ENCODE data around the gene KIAA1549. TPM values are rescaled to one million over a fixed set of nuclear protein-coding genes. Genes with fewer than 3 reads are reported as not detected.

The KIAA1549 gene
- total RNA-seq, 2 experiments from 2014 or later: 0.12 TPM

- Mint-ChIP-seq H3K27me3 (peaks cover 3% of the 10 kb centered on the region), H3K27ac (no peak overlapping the region), H3K36me3 (ENCODE audit: low read depth) (no peaks in the 10 kb centered on the region), H3K4me3 (no peak overlapping the region), H3K9me3 (no peaks in the 10 kb centered on the region), H3K4me1 (peaks cover 16% of the 10 kb centered on the region)
- DNase-seq: no peak
- ChIA-PET POLR2A (no interaction called here), CTCF (interaction anchor here (1.1 kb wide), 1 partner anchor 11 kb away, joined by 3 read pairs; no protein-coding TSS in a partner anchor)
These were observed 55.0 kb downstream of the KIAA1549 start for GRCh38 chr7:138926241-138926612.

- Mint-ChIP-seq H3K4me3 (no peak overlapping the region), H3K36me3 (ENCODE audit: low read depth) (no peaks in the 10 kb centered on the region), H3K9me3 (no peaks in the 10 kb centered on the region), H3K4me1 (peaks cover 21% of the 10 kb centered on the region), H3K27ac (no peak overlapping the region), H3K27me3 (peaks cover 3% of the 10 kb centered on the region)
- ChIA-PET POLR2A (no interaction called here), CTCF (interaction anchor here (0.9 to 1.2 kb wide), 2 partner anchors 10 to 12 kb away, joined by 3 read pairs; no protein-coding TSS in a partner anchor)
- DNase-seq: no peak
These were observed 56.5 kb downstream of the KIAA1549 start for GRCh38 chr7:138924501-138925225.

- Mint-ChIP-seq H3K27ac (no peak overlapping the region), H3K36me3 (ENCODE audit: low read depth) (no peaks in the 10 kb centered on the region), H3K9me3 (no peaks in the 10 kb centered on the region), H3K4me3 (no peak overlapping the region), H3K27me3 (peaks cover 3% of the 10 kb centered on the region), H3K4me1 (peaks cover 20% of the 10 kb centered on the region)
- ChIA-PET CTCF (no interaction called here), POLR2A (no interaction called here)
- no peak for DNase-seq
These were observed 59.9 kb downstream of the KIAA1549 start for GRCh38 chr7:138921277-138921676.

GRCh38 chr7:138919911-138920310 is 61.3 kb downstream of the KIAA1549 start:
- H3K27me3 Mint-ChIP-seq: peaks cover 11% of the 10 kb centered on the region
- POLR2A ChIA-PET: no interaction called here
- H3K27ac Mint-ChIP-seq: no peak overlapping the region

GRCh38 chr7:138919216-138919615 is 62.0 kb downstream of the KIAA1549 start:
- peaks cover 18% of the 10 kb centered on the region for H3K27me3 Mint-ChIP-seq
- peaks cover 11% of the 10 kb centered on the region for H3K4me1 Mint-ChIP-seq
- H3K27ac Mint-ChIP-seq: no peak overlapping the region
- H3K9me3 Mint-ChIP-seq: no peaks in the 10 kb centered on the region
- H3K4me3 Mint-ChIP-seq: no peak overlapping the region
- ChIA-PET POLR2A (no interaction called here), CTCF (interaction anchor here (1.6 kb wide), 1 partner anchor 33 kb away, joined by 7 read pairs; no protein-coding TSS in a partner anchor)
- no peak for DNase-seq
- H3K36me3 Mint-ChIP-seq (ENCODE audit: low read depth): no peaks in the 10 kb centered on the region

More at GRCh38 chr7:138919911-138920310, 61.3 kb downstream of the KIAA1549 start:
- Mint-ChIP-seq H3K36me3 (ENCODE audit: low read depth) (no peaks in the 10 kb centered on the region), H3K9me3 (no peaks in the 10 kb centered on the region), H3K4me3 (no peak overlapping the region), H3K4me1 (peaks cover 11% of the 10 kb centered on the region)
- DNase-seq: no peak
- CTCF ChIA-PET: interaction anchor here (0.6 to 1.6 kb wide), 5 partner anchors 11 to 33 kb away, joined by 3 to 7 read pairs (median 4); no protein-coding TSS in a partner anchor

GRCh38 chr7:138918756-138919155 is 62.4 kb downstream of the KIAA1549 start:
- H3K36me3 Mint-ChIP-seq (ENCODE audit: low read depth): no peaks in the 10 kb centered on the region
- H3K9me3 Mint-ChIP-seq: no peaks in the 10 kb centered on the region
- ChIA-PET CTCF (no interaction called here), POLR2A (no interaction called here)
- DNase-seq: no peak
- peaks cover 22% of the 10 kb centered on the region for H3K27me3 Mint-ChIP-seq
- no peak overlapping the region for H3K4me3 Mint-ChIP-seq
- no peak overlapping the region for H3K27ac Mint-ChIP-seq
- peaks cover 11% of the 10 kb centered on the region for H3K4me1 Mint-ChIP-seq

GRCh38 chr7:138918176-138918575 is 63.0 kb downstream of the KIAA1549 start:
- peaks cover 11% of the 10 kb centered on the region for H3K4me1 Mint-ChIP-seq

GRCh38 chr7:138917771-138918170 is 63.4 kb downstream of the KIAA1549 start:
- H3K27ac Mint-ChIP-seq: no peak overlapping the region
- H3K4me1 Mint-ChIP-seq: peaks cover 11% of the 10 kb centered on the region
- H3K9me3 Mint-ChIP-seq: no peaks in the 10 kb centered on the region
- no peaks in the 10 kb centered on the region for H3K36me3 Mint-ChIP-seq (ENCODE audit: low read depth)
- ChIA-PET CTCF (no interaction called here), POLR2A (no interaction called here)
- H3K27me3 Mint-ChIP-seq: peaks cover 25% of the 10 kb centered on the region
- no peak overlapping the region for H3K4me3 Mint-ChIP-seq
- no peak for DNase-seq

More at GRCh38 chr7:138918176-138918575, 63.0 kb downstream of the KIAA1549 start:
- no peak for DNase-seq
- ChIA-PET CTCF (no interaction called here), POLR2A (no interaction called here)
- peaks cover 26% of the 10 kb centered on the region for H3K27me3 Mint-ChIP-seq
- no peaks in the 10 kb centered on the region for H3K36me3 Mint-ChIP-seq (ENCODE audit: low read depth)
- no peaks in the 10 kb centered on the region for H3K9me3 Mint-ChIP-seq
- no peak overlapping the region for H3K4me3 Mint-ChIP-seq
- H3K27ac Mint-ChIP-seq: no peak overlapping the region

- Mint-ChIP-seq H3K27ac (no peak overlapping the region), H3K4me1 (peaks cover 11% of the 10 kb centered on the region), H3K27me3 (peaks cover 30% of the 10 kb centered on the region), H3K9me3 (no peaks in the 10 kb centered on the region), H3K4me3 (no peak overlapping the region), H3K36me3 (ENCODE audit: low read depth) (no peaks in the 10 kb centered on the region)
- ChIA-PET CTCF (interaction anchor here (0.8 to 1.0 kb wide), 2 partner anchors 9 to 18 kb away, joined by 3 to 4 read pairs; no protein-coding TSS in a partner anchor), POLR2A (no interaction called here)
- DNase-seq: no peak
These were observed 64.5 kb downstream of the KIAA1549 start for GRCh38 chr7:138916731-138917130.

- POLR2A ChIA-PET: no interaction called here
These were observed 64.9 kb downstream of the KIAA1549 start for GRCh38 chr7:138916275-138916674.

GRCh38 chr7:138913783-138914182 is 67.4 kb downstream of the KIAA1549 start:
- POLR2A ChIA-PET: no interaction called here
- Mint-ChIP-seq H3K27me3 (peaks cover 39% of the 10 kb centered on the region), H3K4me1 (no peaks in the 10 kb centered on the region), H3K9me3 (no peaks in the 10 kb centered on the region), H3K27ac (no peak overlapping the region), H3K4me3 (no peak overlapping the region), H3K36me3 (ENCODE audit: low read depth) (no peaks in the 10 kb centered on the region)
- DNase-seq: no peak
- CTCF ChIA-PET: interaction anchor here (0.5 to 1.2 kb wide), 2 partner anchors 11 to 18 kb away, joined by 3 to 4 read pairs; no protein-coding TSS in a partner anchor

More at GRCh38 chr7:138916275-138916674, 64.9 kb downstream of the KIAA1549 start:
- DNase-seq: no peak
- H3K9me3 Mint-ChIP-seq: no peaks in the 10 kb centered on the region
- H3K36me3 Mint-ChIP-seq (ENCODE audit: low read depth): no peaks in the 10 kb centered on the region
- no peak overlapping the region for H3K27ac Mint-ChIP-seq
- H3K4me1 Mint-ChIP-seq: peaks cover 11% of the 10 kb centered on the region
- peaks cover 32% of the 10 kb centered on the region for H3K27me3 Mint-ChIP-seq
- CTCF ChIA-PET: interaction anchor here (0.8 to 1.0 kb wide), 2 partner anchors 8 to 18 kb away, joined by 3 to 4 read pairs; no protein-coding TSS in a partner anchor
- no peak overlapping the region for H3K4me3 Mint-ChIP-seq

GRCh38 chr7:138911007-138911406 is 70.2 kb downstream of the KIAA1549 start:
- POLR2A ChIA-PET: no interaction called here
- Mint-ChIP-seq H3K4me1 (no peaks in the 10 kb centered on the region), H3K27me3 (peaks cover 65% of the 10 kb centered on the region)

GRCh38 chr7:138907850-138908249 is 73.3 kb downstream of the KIAA1549 start:
- Mint-ChIP-seq H3K27me3 (peaks cover 51% of the 10 kb centered on the region), H3K27ac (no peak overlapping the region), H3K36me3 (ENCODE audit: low read depth) (no peaks in the 10 kb centered on the region), H3K4me1 (peaks cover 21% of the 10 kb centered on the region), H3K4me3 (no peak overlapping the region), H3K9me3 (no peaks in the 10 kb centered on the region)
- ChIA-PET POLR2A (no interaction called here), CTCF (interaction anchor here (0.7 to 1.8 kb wide), 4 partner anchors 8 to 17 kb away, joined by 3 to 5 read pairs (median 4); no protein-coding TSS in a partner anchor)
- DNase-seq: no peak

More at GRCh38 chr7:138911007-138911406, 70.2 kb downstream of the KIAA1549 start:
- CTCF ChIA-PET: no interaction called here
- Mint-ChIP-seq H3K27ac (no peak overlapping the region), H3K4me3 (no peak overlapping the region), H3K36me3 (ENCODE audit: low read depth) (no peaks in the 10 kb centered on the region), H3K9me3 (no peaks in the 10 kb centered on the region)
- DNase-seq: no peak

Data from activated CD4-positive, alpha-beta T cell treated with anti-CD3 and anti-CD28 coated beads, Interleukin-2, amount 10 ng/mL, durations not matched to agents 7 days and 5 days (primary cell).